Retina (tissue), 1 donor: Measurements from ENCODE around the gene RBMS1.
A peak's percentile ranks its signal among the peaks of the same experiment; 100 is the strongest.

Experiments used
- DNase-seq: peaks from one replicate; pipeline ENCODE4 v3.0.0-alpha.2; 2016

Gene RBMS1

GRCh38 chr2:160493227-160494028 is at the start of gene RBMS1:
RBMS1 (minus strand) TSS chr2:160493807; CDS start chr2:160493363, 444 bp downstream.
- peak; percentile 80 for DNase-seq

- no peak for DNase-seq
Observed at GRCh38 chr2:160541745-160542144, 48.1 kb upstream of the RBMS1 start.

GRCh38 chr2:160538559-160539355 is 45.1 kb upstream of the RBMS1 start:
- DNase-seq = no peak

GRCh38 chr2:160538115-160538514 is 44.5 kb upstream of the RBMS1 start:
- DNase-seq = no peak

- DNase-seq = no peak
Observed at GRCh38 chr2:160534996-160535395, 41.4 kb upstream of the RBMS1 start.

GRCh38 chr2:160534249-160534648 is 40.6 kb upstream of the RBMS1 start:
- DNase-seq = no peak

GRCh38 chr2:160533482-160533881 is 39.9 kb upstream of the RBMS1 start:
- no peak for DNase-seq

GRCh38 chr2:160532388-160532787 is 38.8 kb upstream of the RBMS1 start:
- DNase-seq = peak; percentile 8

GRCh38 chr2:160522951-160523710 is 29.5 kb upstream of the RBMS1 start:
- no peak for DNase-seq

- DNase-seq = no peak
Observed at GRCh38 chr2:160517731-160518130, 24.1 kb upstream of the RBMS1 start.

GRCh38 chr2:160516547-160517365 is 23.1 kb upstream of the RBMS1 start:
- no peak for DNase-seq

GRCh38 chr2:160515120-160515519 is 21.5 kb upstream of the RBMS1 start:
- no peak for DNase-seq

GRCh38 chr2:160513120-160513519 is 19.5 kb upstream of the RBMS1 start:
- no peak for DNase-seq

- no peak for DNase-seq
Observed at GRCh38 chr2:160512491-160512890, 18.9 kb upstream of the RBMS1 start.

GRCh38 chr2:160510617-160511016 is 17.0 kb upstream of the RBMS1 start:
- no peak for DNase-seq

GRCh38 chr2:160509016-160509415 is 15.4 kb upstream of the RBMS1 start:
- no peak for DNase-seq

GRCh38 chr2:160507464-160507863 is 13.9 kb upstream of the RBMS1 start:
- no peak for DNase-seq

- no peak for DNase-seq
Observed at GRCh38 chr2:160507046-160507407, 13.4 kb upstream of the RBMS1 start.

GRCh38 chr2:160506371-160507045 is 12.9 kb upstream of the RBMS1 start:
- DNase-seq = no peak

GRCh38 chr2:160505256-160505655 is 11.6 kb upstream of the RBMS1 start:
- DNase-seq = no peak

GRCh38 chr2:160502478-160502877 is 8.9 kb upstream of the RBMS1 start:
- DNase-seq = no peak

- no peak for DNase-seq
Observed at GRCh38 chr2:160501370-160501769, 7.8 kb upstream of the RBMS1 start.
